NCI-H345 (cell line): ENCODE results near the gene SLC37A2.

Experiments used
- DNase-seq: peaks from one replicate; lab custom pipeline; 2025; lab: John Stamatoyannopoulos, UW

The SLC37A2 gene

DNA sequence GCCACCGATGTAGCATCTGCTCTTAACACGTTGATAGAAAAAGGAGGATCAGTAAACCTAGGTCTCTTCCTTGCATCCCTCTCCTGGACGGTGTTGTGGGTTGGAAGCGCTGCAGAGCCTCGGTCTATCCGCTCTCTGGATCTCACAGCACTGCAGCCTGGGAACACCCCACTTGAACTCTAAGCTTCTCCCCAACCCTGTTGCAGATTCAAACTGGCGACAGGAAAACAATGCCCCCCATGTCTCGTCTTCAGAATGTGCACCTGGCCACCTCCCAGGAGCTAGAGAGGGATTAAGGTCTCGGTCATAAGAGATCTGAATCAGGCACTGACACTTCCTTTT lies 47.9 kb downstream of the SLC37A2 start:
- DNase-seq: peak; percentile 40

DNA sequence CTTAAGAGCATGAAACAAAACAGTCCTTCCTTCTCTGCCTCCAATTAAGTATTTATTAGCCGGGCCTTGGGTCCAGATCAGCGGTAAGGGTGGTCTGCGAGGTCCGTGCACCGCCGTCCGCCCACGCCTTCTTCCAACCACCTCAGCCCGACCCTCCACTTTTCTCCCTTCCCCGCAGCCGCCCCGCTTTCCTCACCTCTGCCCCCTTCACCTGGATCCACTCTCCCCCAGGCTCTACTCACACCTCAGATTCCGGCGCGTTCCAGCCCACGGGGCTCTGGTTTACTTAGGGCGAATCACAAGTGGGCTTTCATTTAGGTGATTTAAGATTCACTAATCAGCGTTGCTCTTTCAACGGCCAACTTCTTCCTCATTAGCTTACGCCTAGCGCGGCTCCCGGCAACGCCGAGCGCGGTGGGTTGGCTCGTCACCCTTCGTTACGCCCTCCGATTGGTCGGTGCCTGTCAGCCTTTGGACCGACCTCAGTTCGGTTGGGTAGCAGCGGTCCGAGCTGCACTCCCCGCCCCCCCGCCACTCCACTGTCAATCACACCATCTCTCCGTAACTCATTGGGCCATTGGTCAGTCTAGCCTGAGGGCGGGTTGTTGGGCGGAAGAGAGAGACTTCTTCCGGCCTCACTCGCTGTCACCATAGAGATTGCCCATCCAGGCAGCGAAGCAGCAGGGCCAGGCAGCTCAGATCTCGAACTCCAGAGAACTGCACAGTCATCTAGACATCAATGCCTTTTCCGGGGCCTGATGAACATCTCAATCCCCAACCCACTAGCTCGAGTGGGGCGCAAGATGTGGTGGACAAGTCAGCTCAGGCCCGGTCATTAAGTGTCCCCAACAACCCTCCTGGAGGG lies 48.5 kb downstream of the SLC37A2 start, which contains the start of gene TMEM218:
Gene TMEM218, minus strand, starts transcription at position 284 of the 865 bp plus-strand sequence. CDS start 9,385 bp downstream, outside the sequence.
- DNase-seq: peak; percentile 99

DNA sequence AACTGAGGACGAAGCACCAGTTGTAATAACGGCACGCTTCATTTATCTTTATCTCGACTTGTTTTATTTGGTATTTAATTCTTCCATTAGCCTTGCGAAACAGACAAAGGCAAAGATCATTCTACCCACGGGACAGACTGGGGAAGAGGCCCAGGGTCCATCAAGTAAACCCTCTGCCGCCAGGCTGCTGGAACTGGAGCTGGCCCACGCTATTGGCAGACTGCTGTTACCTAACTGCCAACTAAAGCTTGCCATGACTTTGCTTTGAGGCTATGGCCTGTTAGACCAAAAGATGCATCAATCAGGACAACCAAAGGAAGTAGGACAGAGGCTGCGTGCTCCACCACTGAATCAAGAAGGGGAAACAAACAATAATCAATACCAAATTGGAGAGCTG lies 49.1 kb downstream of the SLC37A2 start:
- no peak for DNase-seq

DNA sequence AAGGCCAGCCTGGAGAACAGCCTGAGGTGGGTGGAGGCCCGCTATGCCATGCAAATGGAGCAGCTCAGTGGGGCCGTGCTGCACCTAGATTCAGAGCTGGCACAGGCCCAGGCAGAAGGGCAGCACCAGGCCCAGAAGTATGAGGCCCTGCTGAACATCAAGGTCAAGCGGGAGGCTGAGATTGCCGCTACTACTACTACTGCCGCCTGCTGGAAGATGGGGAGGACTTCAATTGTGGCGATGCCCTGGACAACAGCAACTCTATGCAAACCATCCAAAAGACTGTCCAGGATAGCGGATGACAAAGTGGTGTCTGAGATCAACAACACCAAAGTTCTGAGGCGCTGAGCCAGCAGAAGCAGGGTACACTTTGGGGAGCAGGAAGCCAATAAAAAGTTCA lies 51.4 kb downstream of the SLC37A2 start:
- no peak for DNase-seq

DNA sequence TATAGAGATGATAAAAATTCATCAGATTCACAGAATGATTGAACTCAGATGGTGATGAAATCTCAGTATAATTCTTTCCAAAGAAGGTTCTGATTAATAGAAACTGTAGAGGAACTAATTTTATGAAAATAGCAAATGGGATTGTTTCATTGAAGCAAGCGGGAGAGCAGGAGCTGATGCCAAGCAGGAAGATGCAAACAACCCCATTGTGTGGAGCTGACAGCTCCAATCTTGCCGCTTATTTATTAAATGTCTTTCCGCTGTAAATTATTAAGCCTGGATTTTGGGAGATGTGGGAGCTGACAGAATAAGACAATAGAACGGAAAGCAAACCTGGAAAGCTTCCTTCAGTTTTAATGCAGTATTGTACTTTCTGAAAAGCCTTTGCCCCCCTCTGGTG lies 54.3 kb downstream of the SLC37A2 start:
- DNase-seq: no peak

DNA sequence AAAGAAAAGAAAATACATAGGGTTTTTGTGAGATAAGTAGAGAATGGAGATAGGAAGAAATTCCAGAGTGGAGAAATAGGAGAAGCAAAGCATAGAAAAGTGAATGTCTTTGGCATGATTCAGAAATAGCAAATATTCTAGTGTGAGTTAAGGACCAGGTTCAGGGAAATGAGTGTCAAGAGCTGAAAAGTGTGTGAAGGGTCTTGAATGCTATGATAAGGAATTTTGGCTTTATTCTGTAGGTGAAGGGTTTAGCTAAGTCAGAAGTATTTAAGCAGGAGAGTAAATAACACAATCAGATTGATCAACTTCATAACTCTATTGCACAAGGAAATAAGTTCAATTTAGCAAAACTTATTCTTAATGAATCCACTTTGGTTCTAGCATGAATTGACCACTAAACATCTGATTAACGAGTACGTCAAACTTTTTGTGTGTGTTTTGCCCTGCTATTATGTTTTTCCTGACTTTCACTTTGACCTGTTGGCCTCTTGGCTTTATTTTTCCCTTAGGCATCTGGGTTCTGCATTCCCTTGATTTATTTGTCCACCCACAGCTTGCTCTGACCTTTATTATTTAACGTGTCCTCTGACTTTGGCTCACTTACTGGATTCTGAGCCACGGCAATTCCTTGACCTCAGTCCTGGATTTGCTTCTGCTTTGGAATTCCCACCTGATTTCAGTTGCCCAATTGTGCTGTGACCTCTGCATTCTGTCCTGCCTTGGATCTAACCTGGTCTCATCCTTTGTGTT lies 60.3 kb downstream of the SLC37A2 start:
- DNase-seq: no peak

DNA sequence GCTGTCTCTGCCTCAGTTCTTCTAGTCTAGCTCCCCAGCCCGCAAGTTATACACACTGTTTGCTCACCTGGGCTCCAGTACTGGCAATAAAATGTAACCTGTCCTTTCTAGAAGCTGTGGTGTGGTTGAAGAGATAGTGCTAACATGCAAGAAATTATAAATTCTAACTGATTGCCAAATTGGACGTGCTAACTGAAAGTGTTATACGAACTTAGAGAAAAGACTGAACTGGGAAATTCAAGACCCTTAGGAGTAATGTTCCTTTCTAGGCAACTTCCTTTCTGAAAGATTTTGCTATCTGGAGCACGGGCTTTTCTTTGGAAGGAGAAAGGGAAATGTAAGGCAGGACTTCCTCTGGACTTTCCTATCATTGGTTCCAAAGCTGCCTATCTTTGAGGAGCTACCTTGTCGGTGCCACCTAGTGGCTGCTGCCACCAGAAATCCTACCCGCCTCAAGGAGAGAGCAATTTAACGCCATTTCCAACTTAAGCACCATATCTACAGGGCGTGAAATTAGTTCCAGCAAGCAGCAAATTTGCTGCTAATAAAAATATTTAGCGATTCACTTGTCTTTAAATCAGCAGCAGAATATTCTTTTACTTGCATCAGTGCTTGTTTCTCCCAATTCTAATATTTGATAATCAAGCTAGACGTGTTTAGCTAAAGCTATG lies 61.0 kb downstream of the SLC37A2 start:
- DNase-seq: no peak

DNA sequence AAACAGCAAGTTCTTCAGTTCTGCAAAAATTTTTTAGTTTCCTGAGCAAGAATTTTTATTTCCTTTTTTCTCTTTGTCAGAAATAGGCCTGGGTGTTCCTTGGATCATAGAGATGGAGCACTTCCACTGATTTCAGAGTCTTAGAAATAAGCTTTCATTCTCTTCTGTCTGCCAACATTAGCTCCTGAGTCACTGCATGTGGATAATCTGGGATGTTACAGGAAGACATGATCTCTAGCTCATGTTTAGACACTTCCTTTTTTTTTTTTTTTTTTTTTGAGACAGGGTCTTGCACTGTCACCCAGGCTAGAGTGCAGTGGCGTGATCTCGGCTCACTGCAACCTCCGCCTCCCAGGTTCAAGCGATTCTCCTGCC lies 61.5 kb downstream of the SLC37A2 start:
- DNase-seq: no peak

DNA sequence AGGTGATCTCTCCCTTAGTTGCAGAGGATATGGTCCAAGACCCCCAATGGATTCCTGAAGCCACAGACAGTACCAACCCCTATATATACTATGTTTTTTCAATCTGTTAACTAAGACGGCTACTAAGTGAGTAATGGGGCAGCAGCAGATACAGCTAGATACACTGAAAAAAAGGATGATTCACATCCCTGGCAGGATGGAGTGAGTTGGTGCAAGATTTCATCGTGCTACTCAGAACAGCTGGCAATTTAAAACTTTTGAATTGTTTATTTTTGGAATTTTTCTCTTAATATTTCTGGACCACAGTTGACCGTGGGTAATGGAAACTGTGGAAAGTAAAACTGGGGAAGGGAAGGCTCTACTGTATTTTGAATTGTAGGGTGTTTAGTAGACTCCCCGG lies 65.3 kb downstream of the SLC37A2 start:
- DNase-seq: no peak

DNA sequence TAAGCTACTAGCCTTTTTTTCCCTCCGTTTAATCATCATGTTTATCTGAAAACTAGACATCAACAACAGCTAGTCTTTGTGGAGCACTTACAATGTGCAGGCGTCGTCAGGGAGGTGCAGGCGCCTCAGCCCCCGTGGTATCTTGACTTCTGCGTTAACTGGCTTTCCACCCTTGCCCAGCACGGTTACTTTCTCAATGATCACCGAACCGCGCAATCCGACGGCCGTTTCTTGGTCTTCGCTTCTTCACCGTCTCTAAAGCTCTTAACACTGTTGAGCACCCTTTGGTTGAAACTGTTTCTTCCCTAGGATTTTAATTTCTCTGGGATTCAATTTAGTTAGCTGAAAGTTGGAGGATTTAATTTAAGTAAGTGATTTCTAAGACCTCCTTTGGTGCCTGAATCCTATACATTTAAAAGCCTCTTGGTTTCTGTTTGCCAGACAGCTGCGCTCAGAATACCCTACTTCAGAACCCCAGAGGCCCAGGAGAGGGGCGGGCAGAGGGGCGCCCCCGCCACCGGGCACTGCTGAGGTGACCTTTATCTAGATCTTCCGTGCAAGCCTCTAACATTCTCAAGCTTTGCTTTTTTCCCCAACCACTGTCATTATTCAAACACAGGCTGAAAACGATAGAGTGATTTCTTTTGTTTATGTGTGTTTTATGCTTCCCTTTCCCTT lies 66.3 kb downstream of the SLC37A2 start:
- no peak for DNase-seq

DNA sequence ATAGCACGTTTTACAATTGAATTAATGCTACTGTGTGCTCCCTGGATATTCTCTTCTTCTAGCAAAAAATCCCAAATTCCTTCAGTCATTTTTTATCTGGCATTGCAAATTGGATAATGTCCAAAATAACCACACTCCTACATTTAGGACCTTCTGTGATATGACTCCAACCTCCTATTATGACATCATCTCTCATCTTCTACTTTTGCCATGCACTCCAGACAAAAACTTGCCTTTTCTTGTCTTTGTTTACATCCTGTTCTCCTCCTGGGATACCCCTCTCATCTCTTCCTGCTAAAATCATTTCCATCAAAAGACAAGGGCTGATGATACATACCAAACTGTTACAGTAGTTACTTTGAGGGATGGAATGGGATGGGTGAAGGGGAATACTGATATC lies 69.0 kb downstream of the SLC37A2 start:
- no peak for DNase-seq

DNA sequence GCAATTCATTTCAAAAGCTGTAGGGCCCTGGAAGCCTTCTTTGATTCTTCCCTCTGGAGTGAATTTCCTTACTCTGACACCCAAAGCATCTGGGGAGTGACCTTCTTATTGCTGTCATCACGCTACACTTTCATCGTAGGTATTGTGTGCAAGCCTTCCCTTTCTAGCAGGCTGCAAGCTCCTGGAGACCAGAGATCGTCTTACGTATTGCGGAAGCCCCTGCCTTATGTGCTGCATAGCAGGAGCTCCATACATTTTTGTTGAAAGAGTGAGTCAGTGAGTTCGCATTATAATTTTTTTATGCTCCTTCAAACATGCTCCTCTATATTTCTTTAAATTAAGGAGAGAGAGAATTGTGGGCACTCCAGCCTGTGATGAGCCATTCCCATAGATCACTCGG lies 69.5 kb downstream of the SLC37A2 start:
- DNase-seq: no peak

DNA sequence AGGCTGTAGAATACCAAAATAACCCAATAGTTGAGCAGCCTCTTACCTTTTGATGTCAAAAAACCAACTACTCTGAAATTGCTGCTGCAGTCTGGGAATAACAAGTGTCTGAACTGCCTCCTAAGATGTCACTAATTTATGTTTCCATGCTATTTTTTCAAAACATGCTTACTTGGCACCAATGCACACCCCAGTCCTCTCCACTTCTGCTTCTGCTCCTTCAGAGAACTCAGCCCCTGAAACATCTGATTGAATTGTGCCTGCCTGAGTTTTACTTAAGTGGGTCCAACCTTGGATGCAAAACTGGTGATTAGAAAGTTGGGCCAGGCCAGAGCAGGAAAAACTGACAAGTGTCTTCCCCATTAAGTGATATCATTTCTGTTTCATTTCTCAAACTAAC lies 72.9 kb downstream of the SLC37A2 start:
- DNase-seq: no peak

DNA sequence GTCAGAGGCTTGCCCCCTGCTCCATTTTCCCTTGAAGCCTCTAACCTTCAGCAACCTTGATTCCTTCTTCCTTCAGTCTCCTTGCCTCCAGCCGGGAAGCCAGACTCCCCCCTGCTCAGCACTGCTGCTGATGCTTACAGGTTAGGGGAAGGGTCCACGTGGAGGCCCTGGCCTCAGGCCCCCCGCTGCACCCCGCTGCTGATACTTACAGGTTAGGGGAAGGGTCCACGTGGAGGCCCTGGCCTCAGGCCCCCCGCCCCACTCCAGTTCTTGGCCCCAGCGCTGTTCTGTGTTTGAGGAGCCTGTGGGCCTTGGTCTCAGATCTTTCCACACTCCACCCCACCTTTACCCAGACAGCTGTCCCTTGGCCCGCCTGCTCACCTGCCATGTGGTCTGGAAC lies 75.9 kb downstream of the SLC37A2 start:
- DNase-seq: no peak

DNA sequence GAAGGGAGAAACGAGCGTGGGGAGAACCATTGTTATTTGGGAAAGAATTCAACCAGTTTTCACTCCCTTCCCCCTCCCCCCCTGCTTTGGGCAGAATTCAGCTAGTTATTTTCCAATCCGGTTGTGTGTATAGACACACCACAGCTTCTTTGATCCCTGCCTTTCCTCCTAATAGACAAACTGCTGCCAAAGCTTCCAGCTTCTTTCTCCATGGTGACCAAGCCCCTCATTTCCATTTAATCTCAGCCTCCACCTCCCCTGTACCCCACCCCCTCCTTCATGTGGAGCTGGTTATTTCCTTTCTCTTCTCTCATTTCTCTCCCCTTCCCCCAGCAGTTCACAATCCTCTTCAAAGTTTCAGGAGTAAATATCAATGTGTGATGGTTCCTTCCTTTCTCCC lies 76.7 kb downstream of the SLC37A2 start:
- DNase-seq: no peak
